Fibroblast of mammary gland (primary cell): ENCODE results near the gene CASTOR1.

Experiments used
- DNase-seq: peaks from one replicate; pipeline ENCODE4 v3.0.0-alpha.2; 2010; ENCODE audit warnings: low read depth
- H3K4me3 ChIP-seq: 2 replicates; pipeline ENCODE4 v1.5.1; 2011; ENCODE audit warnings: low read depth, mild to moderate bottlenecking, low read length, moderate library complexity; ENCODE audit not compliant: control insufficient read depth
- CTCF ChIP-seq: conservative IDR thresholded peaks from 2 replicates; pipeline ENCODE4 v1.5.1; 2011; ENCODE audit warnings: low read depth, low read length, inconsistent platforms; ENCODE audit not compliant: control insufficient read depth, insufficient read depth

The CASTOR1 gene

DNA sequence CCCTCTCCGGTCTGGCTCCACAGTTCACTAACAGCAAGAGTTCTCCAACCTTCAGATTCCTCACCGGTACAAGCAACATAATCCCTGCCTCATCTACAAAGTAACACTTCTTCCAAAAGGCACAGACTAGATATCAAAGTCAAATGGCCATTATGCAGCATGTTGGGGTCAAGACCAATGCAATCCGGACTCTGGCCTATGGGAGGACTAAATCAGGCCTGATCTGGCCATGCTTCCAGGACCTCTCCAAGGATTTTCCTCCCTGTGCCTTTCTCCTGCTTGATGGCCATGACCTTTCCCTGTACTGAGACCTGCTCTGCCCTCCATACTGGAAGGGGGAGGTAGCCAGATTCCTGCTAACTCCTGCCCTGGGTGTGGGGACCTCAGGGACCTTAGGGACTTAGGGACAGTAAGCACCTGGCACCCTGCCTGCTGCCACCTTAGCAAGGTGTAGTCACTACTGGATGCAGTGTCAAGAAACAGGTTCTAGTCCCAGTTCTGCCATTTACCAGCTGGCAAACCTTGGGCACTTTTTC is 30.8 kb upstream of the CASTOR1 start:
- TF ChIP-seq CTCF = no peak
- H3K4me3 ChIP-seq = no peak overlapping the region
- DNase-seq = no peak

DNA sequence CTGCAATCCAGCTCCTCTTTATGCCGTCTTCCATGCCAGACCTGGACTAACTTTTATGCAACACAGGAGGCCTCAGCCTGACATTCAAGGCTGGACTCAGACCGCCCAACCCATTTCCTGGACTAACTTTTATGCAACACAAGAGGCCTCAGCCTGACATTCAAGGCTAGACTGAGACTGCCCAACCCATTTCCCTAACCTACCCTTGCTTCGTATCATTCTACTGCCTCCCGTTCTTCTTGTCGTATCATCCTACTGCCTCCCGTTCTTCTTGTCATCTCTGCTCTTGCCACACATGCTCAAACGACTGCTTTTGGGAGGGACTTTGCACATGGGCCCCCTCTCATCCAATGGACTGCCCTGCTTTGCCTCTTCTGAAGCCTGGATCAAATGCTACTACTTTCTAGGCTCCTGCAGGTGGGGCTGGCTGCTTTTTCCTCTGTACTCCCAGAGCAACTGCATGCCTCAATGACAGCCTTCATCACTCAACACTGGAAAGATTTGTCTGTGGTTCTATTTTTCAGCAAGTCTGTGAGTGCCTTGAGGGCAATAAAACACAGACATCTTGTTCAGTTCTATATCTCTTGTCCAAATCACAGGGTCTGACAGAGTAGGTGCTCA is 29.6 kb upstream of the CASTOR1 start:
- no peak overlapping the region for H3K4me3 ChIP-seq
- TF ChIP-seq CTCF = no peak
- no peak for DNase-seq

GRCh38 chr22:30317778-30318177 is 28.5 kb upstream of the CASTOR1 start:
- DNase-seq = no peak
- no peak for TF ChIP-seq CTCF
- H3K4me3 ChIP-seq = no peak overlapping the region

GRCh38 chr22:30315962-30316576 is 26.8 kb upstream of the CASTOR1 start:
- no peak overlapping the region for H3K4me3 ChIP-seq
- no peak for DNase-seq
- no peak for TF ChIP-seq CTCF

GRCh38 chr22:30314915-30315314 is 25.6 kb upstream of the CASTOR1 start:
- DNase-seq = no peak
- no peak for TF ChIP-seq CTCF
- no peak overlapping the region for H3K4me3 ChIP-seq

DNA sequence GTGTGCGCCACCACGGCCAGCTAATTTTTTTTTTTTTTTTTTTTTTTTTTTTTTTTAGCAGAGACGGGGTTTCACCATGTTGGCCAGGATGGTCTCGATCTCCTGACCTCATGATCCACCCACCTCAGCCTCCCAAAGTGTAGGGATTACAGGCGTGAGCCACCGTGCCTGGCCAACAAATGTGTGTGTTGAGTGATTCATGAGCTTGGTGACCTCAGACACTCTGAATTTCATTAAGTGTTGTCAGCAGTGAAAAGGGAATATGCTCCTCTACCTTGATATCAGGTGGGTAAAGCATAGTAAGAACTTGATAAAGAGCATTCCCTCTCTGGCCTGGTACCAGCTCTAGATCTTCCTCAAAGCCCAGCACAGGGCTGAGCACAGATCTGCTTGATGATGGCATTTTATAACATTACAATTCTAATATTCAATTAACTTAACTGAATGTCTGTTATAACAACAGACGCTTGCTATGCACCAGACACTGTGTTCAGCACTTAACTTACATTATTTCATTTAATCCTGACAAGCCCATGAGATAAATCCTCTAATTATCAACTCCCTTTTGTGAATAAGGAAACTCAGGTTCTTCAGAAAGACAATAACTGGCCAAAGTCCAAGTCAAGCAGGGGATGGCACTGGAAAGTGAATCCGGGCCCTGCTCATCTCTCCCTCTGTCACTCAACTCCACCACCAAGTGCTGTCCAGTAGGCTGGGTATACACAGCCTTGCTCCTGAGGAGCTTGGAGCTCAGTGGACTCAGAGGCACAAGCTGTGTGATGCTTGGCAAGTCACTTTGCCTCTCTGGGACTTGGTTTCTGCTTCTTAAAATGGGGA is 24.4 kb upstream of the CASTOR1 start:
- H3K4me3 ChIP-seq = no peak overlapping the region
- DNase-seq = no peak
- no peak for TF ChIP-seq CTCF
